Measurements from ENCODE around the gene RBM20. TPM values are rescaled to one million over a fixed set of nuclear protein-coding genes. Genes with fewer than 3 reads are reported as not detected.

RBM20 gene
- total RNA-seq, 1 experiment from 2014 or later, result 0.17 TPM

GRCh38 chr10:110847374-110847773 lies 203.2 kb downstream of the RBM20 start:
- H2BK12ac ChIP-seq (ENCODE audit: insufficient read length, low read depth, low read length), result no peak overlapping the region
- no peak overlapping the region for H2AFZ ChIP-seq (ENCODE audit: low read length)
- no peak overlapping the region for H3K56ac ChIP-seq (ENCODE audit: insufficient read length, low read depth, low read length)
- no peaks in the 10 kb centered on the region for H3K9me3 ChIP-seq (ENCODE audit: control insufficient read depth, low read depth, low read length)
- H4K8ac ChIP-seq (replicated peaks; ENCODE audit: insufficient read length, low read depth, low read length), result no peak overlapping the region
- no peaks in the 10 kb centered on the region for H3K4me1 ChIP-seq (ENCODE audit: insufficient read depth, low read length)
- H3K27ac ChIP-seq (ENCODE audit: insufficient read length, low read depth, low read length), result no peak overlapping the region
- H3K18ac ChIP-seq (ENCODE audit: insufficient read length, low read depth, low read length), result no peak overlapping the region
- Mint-ChIP-seq H3K4me1 (peaks cover 2% of the 10 kb centered on the region in 2 experiments; a peak in 1 of 4 replicates), H3K27ac (peak overlapping the region in 1 of 3 experiments; percentile 6; a peak in 1 of 7 replicates), H3K4me3 (no peak overlapping the region), H3K36me3 (ENCODE audit: insufficient read depth in 1 of 3, low read depth in 3 of 3) (no peaks in the 10 kb centered on the region; a peak in 1 of 7 replicates), H3K9me3 (0 out of 5 replicates have a peak, but pooled peaks cover 0 to 2% of the 10 kb centered on the region in 2 experiments), H3K27me3 (ENCODE audit: low read depth) (no peaks in the 10 kb centered on the region)
- H3K27me3 ChIP-seq (ENCODE audit: insufficient read depth, low read length), result no peaks in the 10 kb centered on the region
- H3T11ph ChIP-seq (ENCODE audit: low read length), result no peak overlapping the region
- no peaks in the 10 kb centered on the region for H4K20me1 ChIP-seq (ENCODE audit: control insufficient read depth, insufficient read depth, insufficient read length)
- H3K23ac ChIP-seq (ENCODE audit: insufficient read length, low read depth, low read length), result no peak overlapping the region
- no peak overlapping the region for H3K4ac ChIP-seq (ENCODE audit: low read depth, low read length)
- H2BK15ac ChIP-seq (ENCODE audit: low read depth, low read length), result no peak overlapping the region
- H2AK5ac ChIP-seq (ENCODE audit: insufficient read length, low read length), result no peak overlapping the region
- H2BK120ac ChIP-seq (ENCODE audit: low read depth, low read length, poor library complexity, severe bottlenecking), result no peak overlapping the region
- no peak for DNase-seq
- no peak overlapping the region for H3K14ac ChIP-seq (ENCODE audit: insufficient read depth, low read length)
- no peak overlapping the region for H3K9ac ChIP-seq (ENCODE audit: extremely low read depth, insufficient read length, low read length)
- no peak overlapping the region for H2BK20ac ChIP-seq (ENCODE audit: low read depth, low read length, poor library complexity, severe bottlenecking)
- no peaks in the 10 kb centered on the region for H3K79me1 ChIP-seq (ENCODE audit: insufficient read depth, low read depth, low read length, poor library complexity, severe bottlenecking)
- no peaks in the 10 kb centered on the region for H3K79me2 ChIP-seq (ENCODE audit: insufficient read depth, low read length)
- no CpG with 5 or more reads among the region's 6 CpGs for WGBS (ENCODE audit: extremely low coverage, insufficient read length, low lambda C conversion rate)
- TF ChIP-seq CTCF (conservative IDR thresholded peaks at IDR 0.05), result no peak
- H2BK5ac ChIP-seq (ENCODE audit: insufficient read length, low read length), result no peak overlapping the region
- no peak overlapping the region for H4K91ac ChIP-seq (ENCODE audit: insufficient read length, low read depth, low read length)
- H4K5ac ChIP-seq (ENCODE audit: insufficient read length, low read depth, low read length), result no peak overlapping the region
- H3K23me2 ChIP-seq (ENCODE audit: insufficient read length, low read depth, low read length, poor library complexity, severe bottlenecking), result no peaks in the 10 kb centered on the region
- no peak overlapping the region for H3K4me2 ChIP-seq (ENCODE audit: insufficient read depth, insufficient read length, low read length)
